Urinary bladder (tissue), 4 donors: ENCODE data around the gene TRRAP. TPM values are rescaled to one million over a fixed set of nuclear protein-coding genes. Genes with fewer than 3 reads are reported as not detected.
"Not testable (repeated sequence)": the region's sequence is repeated elsewhere in the genome, so short reads cannot be mapped to it uniquely, and the experiment has no call there.

Experiments
- DNase-seq: peaks from one replicate; pipeline ENCODE4 v3.0.0-alpha.2; 2015; ENCODE audit errors: extremely low spot score
- H3K27ac ChIP-seq: one replicate; pipeline ENCODE4 v1.5.1; 2013; ENCODE audit warnings: low read depth, mild to moderate bottlenecking, moderate library complexity
- H3K36me3 ChIP-seq: one replicate; pipeline ENCODE4 v1.6.1; 2013; ENCODE audit warnings: mild to moderate bottlenecking, moderate library complexity; ENCODE audit not compliant: insufficient read depth
- H3K4me1 ChIP-seq: one replicate; pipeline ENCODE4 v1.6.1; 2013; ENCODE audit warnings: mild to moderate bottlenecking, moderate library complexity; ENCODE audit not compliant: insufficient read depth
- H3K4me3 ChIP-seq: one replicate; pipeline ENCODE4 v1.5.1; 2013; ENCODE audit warnings: low read depth, low read length
- WGBS: extraction: QIAGEN DNeasy Blood & Tissue Kit; methylation state at CpG from one replicate; pipeline ENCODE4 v1.1.7; 2013; 5-methylcytosine and 5-hydroxymethylcytosine counted together
- polyA plus RNA-seq: library from polyadenylated mRNA; stranded (reverse); fragments of 200-250 nt; gene quantifications from one replicate; pipeline ENCODE4 v1.2.3, GENCODE V29; 2013
- total RNA-seq: library from RNA; depleted of rRNA; stranded (reverse); fragments of >200 nt; gene quantifications from one replicate; pipeline ENCODE4 v1.2.3, GENCODE V29; 2014
- donor health status: healthy with polysubstance abuse.
- donor health status: healthy.

TRRAP gene
- total and polyA plus RNA-seq, 2 donors, result 14.2 to 35.6 TPM

DNA sequence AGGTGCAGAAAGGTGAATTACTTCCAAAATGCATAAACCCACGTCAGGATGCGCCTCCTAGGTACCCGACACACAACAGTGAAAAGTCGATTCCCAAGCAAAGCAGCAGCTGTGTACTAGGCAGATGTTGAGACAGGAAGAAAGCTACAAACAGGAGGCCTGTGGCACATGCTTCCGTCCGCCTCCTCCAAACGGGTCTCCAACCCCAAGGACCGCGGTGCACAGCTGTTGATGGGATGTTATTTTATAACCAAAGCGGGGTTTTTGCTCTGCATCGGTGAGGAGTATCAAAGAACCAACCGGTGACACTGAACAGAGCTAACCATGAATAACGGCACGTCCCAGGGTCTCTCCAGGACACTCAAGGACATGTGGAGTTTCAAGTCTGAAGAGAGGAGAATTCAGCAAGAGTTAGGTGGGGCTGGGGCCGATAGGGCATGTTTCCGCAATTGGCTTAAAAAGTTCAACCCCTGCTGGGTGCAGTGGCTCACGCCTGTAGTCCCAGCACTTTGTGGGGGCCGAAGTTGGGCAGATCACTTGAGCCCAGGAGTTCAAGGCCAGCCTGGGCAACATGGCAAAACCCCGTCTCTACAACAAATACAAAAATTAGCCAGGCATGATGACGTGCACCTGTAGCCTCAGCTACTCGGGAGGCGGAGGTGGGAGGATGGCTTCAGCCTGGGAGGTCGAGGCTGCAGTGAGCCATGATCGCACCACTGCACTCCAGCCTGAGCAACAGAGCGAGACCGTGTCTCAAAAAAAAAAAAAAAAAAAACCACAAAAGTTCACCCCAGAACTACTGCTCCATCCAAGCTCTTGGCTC lies 157.6 kb downstream of the TRRAP start:
- no peak for DNase-seq
- H3K36me3 ChIP-seq, result no peaks in the 10 kb centered on the region
- H3K27ac ChIP-seq, result no peak overlapping the region
- no peak overlapping the region for H3K4me3 ChIP-seq
- no peaks in the 10 kb centered on the region for H3K4me1 ChIP-seq
- 86% methylated on average over 26 of the region's 26 CpGs for WGBS

DNA sequence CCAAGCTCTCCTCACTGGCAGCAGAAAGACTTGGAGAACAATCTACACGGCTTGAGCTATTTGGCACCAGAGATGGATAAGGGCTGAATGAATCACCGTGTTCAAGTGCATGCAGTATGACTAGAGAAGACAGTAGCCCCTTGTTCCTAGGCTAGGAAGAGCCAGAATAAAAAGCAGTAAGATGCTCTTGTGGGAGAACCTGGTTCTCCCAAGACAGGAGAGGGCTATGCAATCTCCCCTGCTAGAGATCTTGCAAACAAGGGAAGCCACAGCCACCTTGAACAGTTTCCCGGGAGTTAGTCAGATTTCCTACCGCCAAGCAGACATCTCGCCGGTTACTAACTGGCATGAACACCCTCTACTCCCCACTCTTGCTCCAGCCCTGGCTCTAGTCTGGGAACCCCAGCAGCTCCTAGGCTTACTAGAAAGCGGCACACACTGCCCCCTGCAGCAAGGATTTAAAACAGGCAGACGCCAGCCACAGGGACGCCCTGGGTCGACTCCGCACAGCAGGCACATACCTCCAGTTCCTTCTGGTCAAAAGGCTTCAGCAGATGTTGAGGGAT lies 158.3 kb downstream of the TRRAP start:
- Histone ChIP-seq H3K36me3 (no peaks in the 10 kb centered on the region), H3K4me3 (no peak overlapping the region), H3K27ac (no peak overlapping the region), H3K4me1 (no peaks in the 10 kb centered on the region)
- no peak for DNase-seq
- 71% methylated on average over 11 of the region's 11 CpGs for WGBS

GRCh38 chr7:99037327-99037940 lies 159.1 kb downstream of the TRRAP start:
- no peak overlapping the region for H3K4me3 ChIP-seq
- WGBS, result 95% methylated on average over 16 of the region's 16 CpGs
- H3K27ac ChIP-seq, result no peak overlapping the region
- H3K36me3 ChIP-seq, result no peaks in the 10 kb centered on the region
- DNase-seq, result no peak
- no peaks in the 10 kb centered on the region for H3K4me1 ChIP-seq

DNA sequence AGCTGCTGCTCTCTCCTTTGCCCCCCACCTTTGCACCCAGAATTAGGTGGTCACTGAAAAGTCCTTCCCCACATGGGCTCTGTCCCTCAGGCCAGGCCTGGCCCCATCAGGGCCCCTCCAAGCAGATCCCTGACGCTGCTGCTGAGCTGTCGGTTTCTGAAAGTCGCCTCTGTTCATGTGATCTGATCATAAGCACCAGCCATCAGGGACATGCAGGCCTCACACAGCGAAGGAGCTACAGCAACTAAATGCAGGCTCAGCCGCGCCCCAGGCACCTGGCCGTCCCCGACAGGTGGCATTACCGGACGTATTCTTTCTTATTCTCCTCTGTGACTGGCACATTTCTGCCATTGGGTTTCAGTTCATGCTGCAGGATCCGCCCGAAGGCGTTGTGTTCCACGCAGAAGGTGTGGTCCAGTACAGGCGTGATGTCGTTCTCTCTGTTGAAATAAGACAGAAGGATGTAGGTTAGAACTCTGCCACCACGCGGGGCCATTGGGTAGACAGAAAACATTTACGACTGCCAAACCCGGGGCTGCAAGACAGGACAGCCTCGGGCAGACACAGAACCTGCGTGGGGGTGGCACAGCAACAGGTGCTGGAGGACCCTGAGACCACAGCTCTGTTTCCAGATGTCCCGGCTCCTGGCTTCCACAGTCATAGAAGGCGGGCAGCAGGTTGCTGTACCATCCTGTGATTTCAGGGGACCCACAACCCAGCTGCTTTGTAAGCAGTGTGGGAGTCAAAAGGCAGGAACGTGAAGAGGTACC lies 159.9 kb downstream of the TRRAP start:
- Histone ChIP-seq H3K4me3 (no peak overlapping the region), H3K36me3 (no peaks in the 10 kb centered on the region), H3K4me1 (no peaks in the 10 kb centered on the region), H3K27ac (no peak overlapping the region)
- 92% methylated on average over 25 of the region's 25 CpGs for WGBS
- no peak for DNase-seq

GRCh38 chr7:99039384-99039891 lies 161.1 kb downstream of the TRRAP start:
- H3K4me3 ChIP-seq, result no peak overlapping the region
- H3K4me1 ChIP-seq, result no peaks in the 10 kb centered on the region
- no peak overlapping the region for H3K27ac ChIP-seq
- 91% methylated on average over 8 of the region's 8 CpGs for WGBS
- no peak for DNase-seq
- H3K36me3 ChIP-seq, result no peaks in the 10 kb centered on the region

DNA sequence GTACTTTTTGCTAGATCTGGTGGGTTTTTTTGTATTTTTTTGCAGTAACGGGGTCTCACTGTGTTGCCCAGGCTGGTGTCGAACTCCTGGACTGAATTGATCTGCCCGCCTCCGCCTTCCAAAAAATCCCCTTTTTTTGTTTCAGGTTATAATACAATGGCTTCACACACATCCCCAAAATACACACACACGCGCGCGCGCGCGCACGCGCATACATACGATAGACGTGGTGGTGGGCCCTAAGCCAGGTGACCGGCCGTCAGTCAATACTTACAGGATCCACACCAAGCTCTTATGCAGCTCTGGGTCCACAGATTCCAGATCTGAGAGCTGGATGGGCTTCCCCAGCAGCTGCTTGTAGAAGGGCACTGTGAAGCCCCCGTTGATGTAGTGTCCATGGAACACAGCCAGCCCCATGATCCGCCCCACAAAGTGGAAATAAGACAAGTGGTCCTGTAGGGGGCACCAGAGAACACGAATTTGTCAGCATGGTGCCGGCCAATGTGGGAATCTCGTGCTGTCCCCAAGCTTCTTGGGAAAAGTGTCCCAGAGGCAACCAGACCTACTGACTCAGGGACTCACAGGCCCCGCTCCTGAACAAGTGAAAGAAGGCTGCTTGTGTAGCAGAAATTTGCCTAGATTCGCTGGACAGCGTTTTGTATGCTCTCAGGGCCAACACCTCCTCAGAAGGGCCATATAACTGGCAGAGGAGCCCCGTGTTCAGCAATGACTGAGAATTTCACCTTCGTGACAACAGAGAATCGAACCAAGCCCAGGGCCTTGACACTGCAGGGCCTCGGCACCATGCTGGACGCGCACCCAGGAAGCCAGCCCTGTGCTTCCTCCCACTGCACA lies 162.0 kb downstream of the TRRAP start:
- H3K4me3 ChIP-seq, result no peak overlapping the region
- H3K36me3 ChIP-seq, result peaks cover 2% of the 10 kb centered on the region
- 72% methylated on average over 31 of the region's 31 CpGs for WGBS
- DNase-seq, result peak; percentile 75
- no peak overlapping the region for H3K27ac ChIP-seq
- no peaks in the 10 kb centered on the region for H3K4me1 ChIP-seq

DNA sequence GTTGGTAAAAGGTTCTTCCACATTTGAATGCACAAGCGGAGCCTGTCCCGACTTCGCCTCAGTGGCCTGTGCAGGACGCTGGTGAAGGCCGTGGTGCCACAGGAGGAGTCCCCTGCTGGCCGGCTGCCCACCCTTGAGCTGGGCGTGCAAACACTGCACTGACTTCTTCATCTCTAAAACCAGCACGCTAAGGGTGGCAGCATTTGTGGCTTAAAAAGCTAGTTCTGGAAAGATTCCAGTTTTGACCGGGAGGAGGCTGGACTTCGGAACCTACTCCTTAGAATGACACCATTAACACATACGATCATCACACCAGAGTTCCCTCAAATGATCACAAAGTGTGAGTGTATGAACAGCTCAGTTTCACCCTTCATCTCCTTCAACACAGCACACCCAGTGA lies 163.2 kb downstream of the TRRAP start:
- 69% methylated on average over 11 of the region's 11 CpGs for WGBS

GRCh38 chr7:99042957-99043356 lies 164.6 kb downstream of the TRRAP start:
- peaks cover 3% of the 10 kb centered on the region for H3K36me3 ChIP-seq
- no peak for DNase-seq
- no peak overlapping the region for H3K4me3 ChIP-seq
- no peak overlapping the region for H3K27ac ChIP-seq
- WGBS, result 59% methylated on average over 5 of the region's 5 CpGs
- H3K4me1 ChIP-seq, result no peaks in the 10 kb centered on the region

More for the DNA sequence above, 163.2 kb downstream of the TRRAP start:
- no peaks in the 10 kb centered on the region for H3K4me1 ChIP-seq
- H3K27ac ChIP-seq, result no peak overlapping the region
- H3K36me3 ChIP-seq, result peaks cover 3% of the 10 kb centered on the region
- no peak overlapping the region for H3K4me3 ChIP-seq
- no peak for DNase-seq

GRCh38 chr7:99044858-99045257 lies 166.5 kb downstream of the TRRAP start:
- WGBS, result 96% methylated on average over 3 of the region's 3 CpGs
- H3K4me3 ChIP-seq, H3K36me3 ChIP-seq, DNase-seq, H3K4me1 ChIP-seq, H3K27ac ChIP-seq: not testable (repeated sequence)

GRCh38 chr7:99046262-99046661 lies 167.9 kb downstream of the TRRAP start:
- H3K4me1 ChIP-seq, H3K36me3 ChIP-seq, H3K4me3 ChIP-seq, H3K27ac ChIP-seq, DNase-seq: not testable (repeated sequence)
- 87% methylated on average over 14 of the region's 14 CpGs for WGBS

- H3K27ac ChIP-seq, result no peak overlapping the region
- H3K36me3 ChIP-seq, result peaks cover 10% of the 10 kb centered on the region
- no peak overlapping the region for H3K4me3 ChIP-seq
- 84% methylated on average over 8 of the region's 8 CpGs for WGBS
- DNase-seq, result no peak
- no peaks in the 10 kb centered on the region for H3K4me1 ChIP-seq
Measured at GRCh38 chr7:99046722-99047121, 168.4 kb downstream of the TRRAP start.

DNA sequence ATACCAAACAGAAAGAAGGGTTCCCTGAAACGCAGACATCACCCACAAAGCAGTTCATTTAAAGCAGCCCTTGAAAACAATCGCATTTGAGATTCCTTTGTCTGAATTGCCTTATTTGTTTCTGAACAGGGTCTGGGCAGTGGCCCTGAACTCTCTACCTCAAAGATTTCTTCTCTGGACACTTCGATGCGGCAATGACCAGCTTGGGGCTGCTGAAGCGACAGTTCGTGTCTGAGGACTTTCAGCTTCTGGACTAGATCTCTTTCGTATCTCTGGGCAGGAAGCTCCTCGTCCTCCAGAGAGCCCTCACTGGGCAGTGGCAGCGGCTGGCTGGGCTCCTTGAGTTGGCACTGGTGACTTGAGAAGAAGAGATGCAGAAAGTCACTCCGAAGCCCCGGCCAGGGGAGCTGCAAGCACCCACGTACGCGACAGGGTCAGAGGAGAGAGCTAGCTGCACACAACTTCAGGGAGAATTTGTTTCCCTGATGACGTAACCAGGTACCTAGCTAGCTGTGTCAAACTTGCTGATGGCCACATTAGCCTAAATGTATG lies 169.3 kb downstream of the TRRAP start:
- 91% methylated on average over 15 of the region's 15 CpGs for WGBS
- Histone ChIP-seq H3K27ac (no peak overlapping the region), H3K4me3 (no peak overlapping the region), H3K4me1 (no peaks in the 10 kb centered on the region), H3K36me3 (peaks cover 10% of the 10 kb centered on the region)
- DNase-seq, result no peak
